ENCODE data around the gene SPINK1. TPM values are rescaled to one million over a fixed set of nuclear protein-coding genes. Genes with fewer than 3 reads are reported as not detected.
"Not testable (repeated sequence)": the region's sequence is repeated elsewhere in the genome, so short reads cannot be mapped to it uniquely, and the experiment has no call there.

Gene SPINK1, protein sequence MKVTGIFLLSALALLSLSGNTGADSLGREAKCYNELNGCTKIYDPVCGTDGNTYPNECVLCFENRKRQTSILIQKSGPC
- total RNA-seq: not detected in 2 replicates

DNA sequence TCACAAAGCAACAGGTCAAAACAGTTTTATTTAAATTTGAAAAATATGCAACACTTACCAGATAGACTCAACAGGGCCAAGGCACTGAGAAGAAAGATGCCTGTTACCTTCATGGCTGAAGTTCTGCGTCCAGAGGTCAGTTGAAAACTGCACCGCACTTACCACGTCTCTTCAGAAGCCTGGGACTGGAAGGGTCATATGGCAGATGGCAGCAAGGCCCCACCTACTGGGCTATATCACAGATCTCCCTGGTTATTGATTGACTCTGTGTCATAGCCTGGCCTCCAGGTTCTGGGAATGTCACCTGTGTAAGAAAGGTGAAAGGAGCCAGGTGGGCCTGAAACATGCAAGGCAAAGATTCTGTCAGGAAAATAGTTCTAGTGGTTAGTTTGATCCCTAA lies at the start of gene SPINK1:
Gene SPINK1 (minus strand): TSS at position 207 of the 400 bp plus-strand sequence. CDS start 94 bp downstream, at position 113.
- no peak for DNase-seq (ENCODE audit: low read depth in 2 of 2)

DNA sequence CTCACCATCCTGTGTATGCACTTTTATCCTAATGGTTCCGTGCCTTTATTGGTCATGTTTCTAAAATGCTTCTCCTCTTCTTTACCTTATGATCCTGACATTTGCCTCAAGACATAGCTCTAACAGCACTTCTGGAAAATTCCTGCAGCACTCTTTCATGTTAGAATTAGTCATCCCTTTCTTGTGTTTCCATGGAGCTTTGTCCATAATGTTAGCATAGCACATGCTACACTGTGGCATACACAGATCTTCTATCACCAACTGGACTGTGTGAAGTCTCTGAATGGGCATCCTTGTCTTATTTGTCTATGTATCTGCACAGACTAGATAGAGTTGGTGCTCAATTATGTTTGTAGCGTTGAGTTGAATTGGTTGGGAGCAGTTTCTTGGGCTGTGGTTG lies 49.0 kb upstream of the SPINK1 start:
- no peak for DNase-seq (ENCODE audit: low read depth in 2 of 2)

DNA sequence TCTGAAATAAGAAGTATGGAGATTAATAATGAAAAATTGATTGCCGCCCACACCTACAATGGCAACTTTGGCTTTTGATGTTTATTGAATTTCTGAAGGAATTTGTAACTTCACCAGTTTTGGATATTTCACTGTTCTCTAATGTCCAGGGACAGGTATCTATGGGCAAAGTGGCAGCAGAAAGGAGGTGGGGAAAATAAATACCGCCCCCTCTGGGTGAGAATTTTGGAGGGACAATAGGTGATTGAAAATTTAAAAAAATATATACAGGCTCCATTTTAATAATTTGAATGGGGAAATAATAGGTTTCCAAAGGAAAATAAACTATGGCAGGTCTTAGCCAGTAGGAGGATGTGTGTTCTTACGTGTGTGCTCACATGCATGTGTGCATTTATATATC lies 48.3 kb upstream of the SPINK1 start:
- DNase-seq (ENCODE audit: low read depth in 2 of 2): no peak

DNA sequence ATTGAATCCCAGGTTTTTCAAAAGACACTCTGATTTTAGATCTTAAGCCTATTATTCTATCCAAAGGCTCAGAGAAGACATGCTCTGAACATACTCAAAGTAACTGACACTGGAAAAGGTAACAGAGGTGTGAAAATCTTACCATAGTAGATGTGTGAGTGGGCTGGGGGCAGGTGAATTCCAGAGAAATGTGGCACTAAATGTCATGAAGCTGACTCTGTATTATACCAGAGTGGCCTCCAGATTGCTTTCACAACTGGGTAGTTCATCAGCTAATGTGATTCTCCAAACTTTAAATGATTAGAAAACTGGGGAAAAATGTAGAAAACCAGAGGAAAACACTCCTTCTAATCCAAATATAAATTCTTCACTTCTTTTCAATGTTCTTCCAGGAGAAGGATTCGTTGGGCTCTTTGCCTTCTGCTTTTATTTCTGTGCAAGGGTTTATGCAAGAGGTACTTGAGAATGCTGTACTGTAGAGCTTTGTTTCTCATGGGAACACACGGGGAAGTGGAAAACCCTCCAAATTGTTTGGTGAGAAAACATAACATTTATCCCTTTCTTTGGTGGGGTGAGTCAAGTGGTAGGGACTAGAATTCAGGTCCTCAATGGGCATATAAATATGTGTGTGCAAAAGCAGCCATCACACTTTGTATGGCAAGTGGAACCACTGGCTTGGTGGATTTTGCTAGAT lies 46.7 kb upstream of the SPINK1 start, which contains the start of gene SCGB3A2:
Gene SCGB3A2 (plus strand): TSS at position 646 of the 694 bp plus-strand sequence. CDS start 93 bp downstream, outside the sequence.
- no peak for DNase-seq (ENCODE audit: low read depth in 2 of 2)

DNA sequence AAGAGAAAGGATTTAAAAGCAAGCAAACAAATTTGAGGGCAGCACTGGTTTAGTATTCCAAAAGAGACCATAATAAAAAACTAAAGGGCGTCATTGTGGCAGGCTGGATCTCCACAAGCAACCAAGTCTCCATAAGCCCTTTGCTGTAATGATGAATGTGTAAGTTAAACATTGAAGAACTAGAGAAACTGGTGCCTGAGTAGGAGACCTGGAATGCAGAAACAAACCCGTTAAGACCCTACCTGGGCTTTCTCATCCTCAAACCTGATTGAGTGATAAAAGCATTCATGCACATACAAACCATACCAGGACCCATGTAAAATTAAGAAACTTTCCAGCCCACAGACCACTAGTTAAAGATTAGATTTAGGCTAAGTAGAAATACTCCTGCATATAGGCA lies 45.2 kb upstream of the SPINK1 start:
- no peak for DNase-seq (ENCODE audit: low read depth in 2 of 2)

DNA sequence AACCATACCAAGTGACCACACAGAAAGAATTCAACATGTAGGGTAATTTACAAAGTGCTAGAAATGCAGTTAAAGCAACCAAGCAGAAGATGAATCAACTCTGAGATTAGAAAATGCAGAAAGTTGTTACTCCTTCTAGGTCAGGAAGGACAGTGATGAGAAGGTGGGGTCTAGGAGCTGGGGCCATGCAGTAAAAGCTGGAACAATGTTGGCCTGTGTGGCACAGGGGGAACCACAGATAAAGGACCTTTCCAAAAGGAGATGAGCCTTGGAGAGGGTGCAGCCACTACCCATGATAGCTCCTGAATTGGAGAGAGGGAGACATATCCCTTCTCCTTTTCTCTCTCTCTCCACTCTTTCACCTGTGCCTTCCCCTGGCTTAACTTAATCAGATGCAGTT lies 44.7 kb upstream of the SPINK1 start:
- DNase-seq (ENCODE audit: low read depth in 2 of 2): no peak

DNA sequence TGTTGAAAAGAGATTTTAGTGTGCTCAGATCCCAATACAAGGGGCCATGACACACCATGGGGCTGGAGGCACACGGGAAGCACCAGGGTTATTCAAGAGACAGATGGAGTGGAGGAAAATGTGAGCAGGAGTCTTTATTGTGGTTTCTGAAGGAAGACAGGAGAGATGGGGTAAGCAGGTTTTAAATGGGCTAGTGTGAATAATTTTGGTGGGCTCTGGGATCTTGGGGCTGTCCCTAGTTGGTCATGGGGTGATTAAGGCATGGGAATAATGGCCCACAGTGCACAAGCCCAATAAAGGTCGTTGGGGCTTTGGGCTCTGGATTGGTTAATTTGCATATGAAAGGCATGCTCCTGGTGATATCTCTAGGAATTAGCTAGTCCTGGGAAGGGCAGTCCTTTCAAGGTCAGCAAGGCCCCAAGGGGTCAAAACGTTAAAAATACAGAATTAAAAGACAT lies 43.5 kb upstream of the SPINK1 start:
- DNase-seq (ENCODE audit: low read depth in 2 of 2): no peak

DNA sequence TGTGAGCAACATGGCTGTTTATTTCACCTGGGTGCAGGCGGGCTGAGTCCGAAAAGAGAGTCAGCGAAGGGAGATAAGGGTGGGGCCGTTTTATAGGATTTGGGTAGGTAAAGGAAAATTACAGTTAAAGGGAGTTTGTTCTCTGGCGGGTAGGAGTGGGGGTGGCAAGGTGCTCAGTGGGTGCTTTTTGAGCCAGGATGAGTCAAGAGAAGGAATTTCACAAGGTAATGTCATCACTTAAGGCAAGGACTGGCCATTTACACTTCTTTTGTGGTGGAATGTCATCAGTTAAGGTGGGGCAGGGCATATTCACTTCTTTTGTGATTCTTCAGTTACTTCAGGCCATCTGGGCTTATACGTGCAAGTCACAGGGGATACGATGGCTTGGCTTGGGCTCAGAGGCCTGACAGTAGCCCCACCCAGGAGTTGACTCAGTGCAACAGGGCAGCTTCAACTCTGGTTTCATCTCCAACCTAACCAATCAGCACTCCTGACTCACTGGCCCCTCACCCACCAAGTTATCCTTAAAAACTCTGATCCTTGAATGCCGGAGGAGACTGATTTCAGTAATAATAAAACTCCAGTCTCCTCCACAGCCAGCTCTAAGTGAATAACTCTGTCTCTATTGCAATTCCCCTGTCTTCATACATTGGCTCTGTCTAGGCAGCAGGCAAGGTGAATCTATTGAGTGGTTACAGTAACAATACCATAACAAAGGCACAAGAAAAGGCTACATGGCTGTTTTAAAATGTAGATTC lies 42.8 kb upstream of the SPINK1 start:
- not testable (repeated sequence) for DNase-seq (ENCODE audit: low read depth in 2 of 2)

DNA sequence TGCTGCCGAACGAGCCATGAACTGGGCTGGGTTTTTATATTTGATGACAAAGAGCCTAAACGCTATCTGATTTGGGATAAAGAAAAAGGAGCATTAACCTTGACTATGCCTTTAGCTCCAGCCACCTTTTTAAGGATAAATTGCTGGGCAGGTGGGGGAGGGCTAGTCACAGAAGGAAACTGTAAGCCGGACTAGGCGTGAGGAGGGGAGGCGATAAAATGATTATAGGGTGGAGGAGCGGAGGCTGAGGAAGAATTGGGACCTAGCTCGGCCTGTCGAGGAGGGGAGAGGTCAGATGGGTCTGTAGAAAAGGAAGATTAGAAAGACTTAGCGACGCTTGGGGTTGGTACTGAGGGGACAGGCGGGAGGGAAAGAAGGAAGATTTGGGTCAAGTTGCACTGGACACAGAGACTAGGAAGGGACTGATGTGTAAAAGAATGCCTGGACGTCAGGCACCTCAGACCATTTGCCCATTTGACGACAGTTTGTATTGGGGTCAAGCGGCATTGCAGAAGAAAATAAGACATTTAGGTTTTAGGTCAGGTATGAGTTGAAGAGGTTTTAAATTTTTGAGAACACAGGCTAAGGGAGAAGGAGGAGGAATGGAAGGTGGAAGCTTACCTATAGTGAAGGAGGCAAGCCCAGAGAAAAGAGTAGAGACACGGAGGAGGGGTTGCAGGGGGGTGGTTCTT lies 41.4 kb upstream of the SPINK1 start:
- DNase-seq (ENCODE audit: low read depth in 2 of 2): not testable (repeated sequence)

DNA sequence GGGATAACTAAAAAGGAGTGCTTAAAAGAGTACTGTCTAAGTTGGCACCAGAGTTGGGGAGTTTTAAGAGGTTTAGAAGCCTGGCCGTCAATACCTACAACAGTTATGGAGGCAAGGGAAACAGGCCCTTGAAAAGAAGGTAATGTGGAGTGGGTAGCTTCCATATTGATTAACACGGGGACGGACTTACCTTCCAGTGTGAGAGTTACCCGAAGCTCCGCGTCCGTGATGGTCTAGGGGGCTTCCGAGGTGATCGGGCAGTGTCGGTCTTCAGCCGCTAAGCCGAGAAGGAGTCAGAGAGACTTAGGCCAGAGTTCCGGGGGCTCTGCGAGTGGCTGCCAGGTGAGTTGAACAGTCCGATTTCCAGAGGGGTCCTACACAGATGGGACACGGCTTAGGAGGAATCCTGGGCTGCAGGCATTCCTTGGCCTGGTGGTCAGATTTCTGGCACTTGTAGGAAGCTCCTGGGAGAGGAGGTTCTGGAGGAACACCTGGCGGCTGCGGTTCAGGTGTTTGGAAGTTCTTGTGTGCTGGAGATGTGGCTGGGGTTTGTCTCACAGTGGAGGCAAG lies 40.6 kb upstream of the SPINK1 start:
- not testable (repeated sequence) for DNase-seq (ENCODE audit: low read depth in 2 of 2)

DNA sequence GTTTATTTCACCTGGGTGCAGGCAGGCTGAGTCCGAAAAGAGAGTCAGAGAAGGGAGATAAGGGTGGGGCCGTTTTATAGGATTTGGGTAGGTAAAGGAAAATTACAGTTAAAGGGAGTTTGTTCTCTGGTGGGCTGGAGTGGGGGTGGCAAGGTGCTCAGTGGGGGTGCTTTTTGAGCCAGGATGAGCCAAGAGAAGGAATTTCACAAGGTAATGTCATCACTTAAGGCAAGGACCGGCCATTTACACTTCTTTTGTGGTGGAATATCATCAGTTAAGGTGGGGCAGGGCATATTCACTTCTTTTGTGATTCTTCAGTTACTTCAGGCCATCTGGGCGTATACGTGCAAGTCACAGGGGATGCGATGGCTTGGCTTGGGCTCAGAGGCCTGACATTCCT lies 38.4 kb upstream of the SPINK1 start:
- not testable (repeated sequence) for DNase-seq (ENCODE audit: low read depth in 2 of 2)

DNA sequence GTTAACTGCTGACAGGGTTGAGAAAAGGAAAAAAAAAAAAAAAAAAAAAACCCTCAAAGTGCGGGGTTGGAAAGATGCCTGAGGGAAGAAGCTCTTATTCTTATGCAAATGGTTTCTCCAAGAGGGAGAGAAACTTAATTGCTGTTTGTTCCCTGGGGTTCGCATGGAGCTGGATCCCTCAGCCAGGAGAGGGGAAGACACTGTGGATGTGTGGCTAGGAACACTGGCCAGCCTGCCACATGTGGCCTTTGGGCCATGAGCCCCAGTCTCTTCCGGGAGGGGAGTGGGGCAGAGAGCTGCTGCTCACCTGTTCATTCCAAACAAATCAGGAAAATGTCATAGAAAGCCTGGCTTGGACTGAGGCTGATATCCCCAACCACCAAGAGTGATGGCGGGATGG lies 37.6 kb upstream of the SPINK1 start:
- no peak for DNase-seq (ENCODE audit: low read depth in 2 of 2)

DNA sequence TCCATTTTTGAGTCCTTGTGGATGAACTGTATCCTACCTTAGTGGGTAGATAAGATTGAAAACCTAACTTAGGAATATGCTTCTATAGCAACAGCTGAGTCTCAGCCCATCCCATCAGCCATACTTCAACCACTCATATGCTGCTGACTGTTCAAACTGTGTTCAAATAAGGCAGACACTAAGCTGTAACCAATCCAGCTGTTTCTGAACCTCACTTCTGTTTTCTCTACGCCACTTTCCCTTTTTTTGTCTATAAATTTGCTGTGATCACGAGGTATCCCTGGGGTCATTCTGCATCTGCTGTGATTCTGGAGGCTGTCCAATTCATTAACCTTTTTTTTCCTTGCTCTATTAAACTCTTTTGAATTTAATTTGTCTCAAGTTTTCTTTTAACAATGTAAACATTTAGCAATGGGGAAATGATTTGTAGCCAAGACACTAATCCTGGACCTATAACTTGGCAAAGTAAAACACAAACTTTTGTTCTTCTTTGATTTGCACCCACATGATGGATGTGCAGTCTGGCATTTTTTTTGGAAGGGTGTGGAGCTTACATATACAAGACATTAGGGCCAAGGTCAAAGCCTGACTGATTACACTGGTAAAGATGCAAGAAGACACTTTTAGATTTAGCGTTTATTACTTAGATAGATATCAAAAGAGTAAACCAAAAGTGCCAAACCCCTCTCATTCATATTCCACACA lies 32.1 kb upstream of the SPINK1 start:
- peak in 1 of 2 donors; percentile 30 for DNase-seq (ENCODE audit: low read depth in 2 of 2)

DNA sequence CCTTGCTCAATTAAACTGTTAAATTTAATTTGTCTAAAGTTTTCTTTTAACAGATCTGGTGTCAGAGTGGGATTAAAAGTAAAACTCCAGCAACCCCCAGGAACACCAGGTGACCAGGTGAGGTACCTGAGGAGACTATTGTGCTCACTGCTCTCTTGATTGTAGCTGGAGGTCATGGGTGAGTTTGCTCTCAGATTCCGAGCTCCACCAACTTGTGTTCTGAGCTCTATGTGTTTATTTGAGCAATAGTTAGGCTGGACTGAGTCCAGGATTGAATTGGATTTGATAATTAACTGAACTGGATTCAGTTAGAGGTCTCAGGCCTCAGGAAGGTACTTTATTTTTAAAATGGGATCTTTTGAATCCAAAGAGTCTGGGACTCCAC lies 29.2 kb upstream of the SPINK1 start:
- no peak for DNase-seq (ENCODE audit: low read depth in 2 of 2)

DNA sequence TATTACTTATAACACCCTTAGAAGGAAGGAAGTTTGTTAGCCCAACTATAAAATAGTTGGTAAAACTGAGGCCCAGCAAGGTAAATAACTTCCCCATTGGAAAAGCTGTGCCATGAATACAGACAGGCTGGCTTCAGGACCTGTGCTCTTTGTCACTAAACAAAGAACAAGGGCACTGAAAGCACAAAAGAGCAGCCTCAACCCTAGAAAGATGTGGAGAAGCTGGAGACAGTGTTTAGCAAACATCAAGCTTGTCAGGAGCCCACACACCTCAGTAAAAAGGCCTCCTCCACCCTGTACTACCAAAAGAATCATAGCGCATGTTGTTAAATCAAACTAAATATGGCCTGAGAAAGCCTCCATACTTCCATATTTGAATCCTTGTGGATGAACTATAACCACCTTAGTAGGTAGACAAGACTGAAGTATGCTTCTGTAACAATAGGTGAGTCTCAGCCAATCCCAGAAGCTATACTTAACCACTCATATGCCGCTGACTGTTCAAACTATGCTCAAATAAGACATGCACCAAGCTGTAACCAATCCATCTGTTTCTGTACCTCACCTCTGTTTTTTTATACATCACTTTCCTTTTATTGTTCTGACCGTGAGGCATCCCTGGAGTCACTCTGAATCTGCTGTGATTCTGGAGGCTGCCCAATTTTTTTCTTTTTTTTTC lies 28.6 kb upstream of the SPINK1 start:
- no peak for DNase-seq (ENCODE audit: low read depth in 2 of 2)

DNA sequence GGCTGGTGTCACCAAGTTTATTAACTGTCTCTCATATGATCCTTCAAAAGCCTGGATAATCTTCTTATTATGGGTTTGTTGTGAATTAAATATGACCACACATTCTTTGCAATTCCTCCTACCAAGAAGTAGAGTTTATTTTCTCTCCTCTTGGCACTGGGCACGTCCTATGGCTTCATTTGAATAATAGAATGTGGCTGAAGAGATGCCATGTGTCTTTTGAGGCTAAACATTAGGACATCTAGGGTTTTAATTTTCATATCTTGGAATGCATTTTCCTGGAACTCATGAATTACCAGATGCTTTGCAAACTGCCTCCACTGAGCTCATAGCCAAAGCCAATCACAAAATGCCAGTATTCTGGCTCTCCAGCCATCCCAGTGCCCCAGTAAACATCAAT lies 27.1 kb upstream of the SPINK1 start:
- DNase-seq (ENCODE audit: low read depth in 2 of 2): no peak

DNA sequence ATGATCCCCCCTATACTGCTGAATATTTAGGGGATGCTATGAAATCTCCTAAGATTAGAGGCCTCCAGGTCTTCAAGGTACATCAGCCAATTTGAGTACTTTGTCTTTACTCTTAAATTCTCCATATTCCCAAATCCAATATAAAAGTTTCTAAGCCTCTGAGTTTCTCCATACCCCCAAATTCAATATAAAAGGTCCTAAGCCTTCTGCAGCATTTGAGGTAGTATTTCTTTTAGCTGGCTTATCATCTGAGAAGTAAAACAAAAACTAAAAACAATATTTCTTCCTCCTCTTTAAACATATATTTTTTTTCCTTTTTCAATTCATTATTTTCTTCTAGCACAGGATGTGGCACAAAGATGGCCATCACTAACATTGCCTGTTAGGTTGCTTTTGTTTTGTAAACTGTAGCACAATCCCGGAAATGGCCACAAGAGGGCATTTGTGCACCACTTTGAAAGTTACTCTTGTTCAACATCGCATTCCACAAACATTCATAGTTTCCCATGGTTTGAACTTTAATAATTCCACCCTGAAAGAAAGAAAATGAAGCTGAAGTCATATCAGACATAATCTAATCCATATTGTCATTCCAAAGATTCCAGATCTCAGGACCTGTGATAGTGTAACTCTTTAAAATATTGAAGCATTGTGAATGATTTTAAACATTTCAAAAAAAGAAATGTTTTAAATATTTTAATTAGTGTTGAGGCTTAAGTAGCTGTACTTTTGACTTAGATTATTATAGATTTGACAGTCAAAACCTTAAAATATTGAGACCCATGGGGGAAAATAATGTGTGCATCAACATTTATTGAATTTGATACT lies 26.0 kb upstream of the SPINK1 start:
- DNase-seq (ENCODE audit: low read depth in 2 of 2): peak; percentile 64 to 76

DNA sequence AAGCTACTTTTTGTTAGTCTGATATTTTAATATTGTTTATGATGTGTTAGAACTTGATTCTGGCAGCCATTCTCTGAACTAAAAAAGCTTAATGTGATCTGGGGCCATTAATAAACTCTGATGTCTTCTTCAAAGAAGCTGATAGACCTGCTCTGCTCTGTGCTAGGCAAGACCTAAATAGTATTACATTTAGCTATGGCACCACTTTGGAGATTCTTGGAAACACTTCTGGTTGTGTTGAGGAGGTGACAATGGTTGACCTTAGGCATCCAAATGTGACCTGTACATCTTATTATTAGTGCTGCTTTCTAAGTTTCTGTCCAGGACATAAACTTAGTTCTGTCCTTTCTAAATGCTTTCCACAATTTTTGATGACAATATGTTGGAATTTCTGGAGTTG lies 25.3 kb upstream of the SPINK1 start:
- no peak for DNase-seq (ENCODE audit: low read depth in 2 of 2)

DNA sequence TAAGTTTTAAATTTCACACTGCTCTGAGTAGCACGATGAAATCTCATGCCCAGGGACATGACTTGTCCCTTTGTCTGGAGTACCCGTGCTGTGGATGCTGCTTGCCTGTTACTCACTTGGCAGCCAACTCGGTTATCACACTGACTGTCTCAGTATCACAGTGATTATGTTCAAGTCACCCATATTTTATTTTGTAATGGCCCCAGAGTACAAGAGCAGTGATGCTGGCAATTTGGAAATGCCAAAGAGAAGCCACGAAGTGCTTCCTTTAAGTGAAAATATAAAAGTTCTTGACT lies 24.3 kb upstream of the SPINK1 start:
- DNase-seq (ENCODE audit: low read depth in 2 of 2): no peak
